KG1 (cell line): ENCODE results near the gene PLCB4.
A peak's percentile ranks its signal among the peaks of the same experiment; 100 is the strongest.

Source experiments
- DNase-seq: peaks from one replicate; lab custom pipeline; 2025; lab: John Stamatoyannopoulos, UW

Gene PLCB4

GRCh38 chr20:9323622-9324021, 254.7 kb downstream of the PLCB4 start:
- DNase-seq, result no peak

- DNase-seq, result no peak
Observed at GRCh38 chr20:9329355-9330101, 260.6 kb downstream of the PLCB4 start.

GRCh38 chr20:9330151-9330550, 261.3 kb downstream of the PLCB4 start:
- DNase-seq, result no peak

GRCh38 chr20:9331707-9332435, 263.0 kb downstream of the PLCB4 start:
- no peak for DNase-seq

- DNase-seq, result no peak
Observed at GRCh38 chr20:9332791-9333479, 264.0 kb downstream of the PLCB4 start.

- DNase-seq, result no peak
Observed at GRCh38 chr20:9334866-9335265, 266.0 kb downstream of the PLCB4 start.

- DNase-seq, result no peak
Observed at GRCh38 chr20:9338101-9338500, 269.2 kb downstream of the PLCB4 start.

GRCh38 chr20:9339708-9340107, 270.8 kb downstream of the PLCB4 start:
- no peak for DNase-seq

GRCh38 chr20:9342651-9343050, 273.8 kb downstream of the PLCB4 start:
- no peak for DNase-seq

- DNase-seq, result no peak
Observed at GRCh38 chr20:9344083-9344920, 275.4 kb downstream of the PLCB4 start.

- DNase-seq, result no peak
Observed at GRCh38 chr20:9348316-9348715, 279.4 kb downstream of the PLCB4 start.

GRCh38 chr20:9348747-9349146, 279.9 kb downstream of the PLCB4 start:
- no peak for DNase-seq

- DNase-seq, result no peak
Observed at GRCh38 chr20:9349249-9349648, 280.4 kb downstream of the PLCB4 start.

GRCh38 chr20:9352739-9353138, 283.9 kb downstream of the PLCB4 start:
- no peak for DNase-seq

GRCh38 chr20:9353180-9353915, 284.5 kb downstream of the PLCB4 start:
- DNase-seq, result no peak

GRCh38 chr20:9353916-9354276, 285.0 kb downstream of the PLCB4 start:
- no peak for DNase-seq

GRCh38 chr20:9354579-9354978, 285.7 kb downstream of the PLCB4 start:
- DNase-seq, result no peak

- DNase-seq, result no peak
Observed at GRCh38 chr20:9358001-9358400, 289.1 kb downstream of the PLCB4 start.

- DNase-seq, result peak; percentile 15
Observed at GRCh38 chr20:9359561-9360308, 290.8 kb downstream of the PLCB4 start.

GRCh38 chr20:9360431-9360830, 291.5 kb downstream of the PLCB4 start:
- DNase-seq, result no peak

GRCh38 chr20:9363673-9364072, 294.8 kb downstream of the PLCB4 start:
- DNase-seq, result no peak
